Body of pancreas (tissue), 4 donors: Measurements from ENCODE around the gene GCC2. TPM values are rescaled to one million over a fixed set of nuclear protein-coding genes. Genes with fewer than 3 reads are reported as not detected.

Source experiments
- ATAC-seq: fragments of 150-250 bp; one replicate; pipeline ENCODE4 v1.9.1; 2016
- DNase-seq, 4 donors: peaks; one replicate each; pipeline ENCODE4 v3.0.0-alpha.2; 2019
- H3K27ac ChIP-seq, 4 donors: fragments of 200-600 bp; sonication (generic); 1 replicate in 3 of 4; 2 replicates in 1 of 4; pipeline versions ENCODE4 v1.5.1 to v1.6.1; 2016 to 2019; ENCODE audit warnings: mild to moderate bottlenecking in 1 of 4, mixed read lengths in 1 of 4, moderate library complexity in 1 of 4
- H3K27me3 ChIP-seq, 2 donors: fragments of 200-600 bp; sonication (generic); one replicate each; pipeline ENCODE4 v1.6.0; 2016; ENCODE audit warnings: mild to moderate bottlenecking in 1 of 2
- H3K36me3 ChIP-seq, 2 donors: fragments of 200-600 bp; sonication (generic); replicated peaks in 1 of 2; 2 replicates each; pipeline ENCODE4 v1.5.1; 2016; ENCODE audit warnings: low read depth in 2 of 2; ENCODE audit not compliant: insufficient read depth in 1 of 2
- H3K4me1 ChIP-seq: fragments of 200-600 bp; sonication (generic); one replicate; pipeline ENCODE4 v1.6.0; 2016
- H3K4me3 ChIP-seq, 2 donors: fragments of 200-600 bp; sonication (generic); 1 replicate in 1 of 2; 2 replicates in 1 of 2; pipeline ENCODE4 v1.5.1; 2016 to 2019
- H3K9me3 ChIP-seq, 3 donors: fragments of 200-600 bp; sonication (generic); 1 replicate in 2 of 3; 2 replicates in 1 of 3; pipeline ENCODE4 v1.5.1; 2016
- POLR2A ChIP-seq, 3 donors: fragments of 450-650 bp; IDR thresholded peaks; one replicate each; pipeline ENCODE4 v1.6.1; 2016; ENCODE audit warnings: antibody characterized with exemption in 3 of 3, mild to moderate bottlenecking in 2 of 3
- WGBS, 2 donors: methylation state at CpG; one replicate each; pipeline ENCODE4 v1.1.5; 2017; 5-methylcytosine and 5-hydroxymethylcytosine counted together
- intact Hi-C: fragments of 100-400 bp; cut with DNase I; formaldehyde crosslinking; loops from one replicate; pipeline ENCODE4 v1.15.1; 2023
- total RNA-seq, 2 donors: library from RNA; depleted of rRNA; stranded (reverse); fragments of >200 nt; gene quantifications; one replicate each; pipeline ENCODE4 v1.1.0, GENCODE V29; 2016
- TF ChIP-seq, protein P1 (sequence below), 7 experiments: fragments of 450-650 bp in 4 of 7; fragments of 200-600 bp in 3 of 7; sonication (generic) in 3 of 7; IDR thresholded peaks; one replicate each; pipeline ENCODE4 v1.5.1; 2016 to 2019; ENCODE audit warnings: antibody characterized with exemption in 7 of 7

GCC2 gene
- total RNA-seq, 2 donors from 2014 or later: 29.6 to 75.5 TPM

DNA sequence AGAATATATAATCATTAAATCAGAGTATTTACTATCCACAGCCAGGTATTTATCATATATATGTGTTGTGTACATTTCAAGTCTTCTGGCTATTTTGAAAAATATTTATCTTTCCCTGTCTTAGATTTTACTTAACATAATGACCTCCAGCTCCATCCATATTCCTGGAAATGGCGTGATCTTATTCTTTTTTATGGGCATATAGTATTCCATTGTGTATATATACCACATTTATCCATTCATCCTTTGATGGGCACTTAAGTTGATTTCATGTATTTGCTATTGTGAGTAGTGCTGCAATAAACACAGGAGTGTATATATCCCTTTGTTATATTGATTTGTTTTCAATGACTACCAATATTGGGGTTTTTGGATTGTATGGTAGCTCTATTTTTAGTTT is 6.6 kb downstream of the GCC2 start:
- H3K27ac ChIP-seq: no peak overlapping the region
- WGBS, 2 donors: 100% methylated on average over 1 of the region's 1 CpG
- no peak for ATAC-seq
- H3K27me3 ChIP-seq: no peaks in the 10 kb centered on the region
- DNase-seq: no peak
- peaks cover 3 to 23% of the 10 kb centered on the region in 2 donors for H3K36me3 ChIP-seq
- intact Hi-C loops: no loop called here
- H3K4me1 ChIP-seq: no peaks in the 10 kb centered on the region
- no peaks in the 10 kb centered on the region for H3K9me3 ChIP-seq
- no peak for TF ChIP-seq POLR2A (IDR thresholded peaks at IDR 0.05)
- no peak overlapping the region for H3K4me3 ChIP-seq

DNA sequence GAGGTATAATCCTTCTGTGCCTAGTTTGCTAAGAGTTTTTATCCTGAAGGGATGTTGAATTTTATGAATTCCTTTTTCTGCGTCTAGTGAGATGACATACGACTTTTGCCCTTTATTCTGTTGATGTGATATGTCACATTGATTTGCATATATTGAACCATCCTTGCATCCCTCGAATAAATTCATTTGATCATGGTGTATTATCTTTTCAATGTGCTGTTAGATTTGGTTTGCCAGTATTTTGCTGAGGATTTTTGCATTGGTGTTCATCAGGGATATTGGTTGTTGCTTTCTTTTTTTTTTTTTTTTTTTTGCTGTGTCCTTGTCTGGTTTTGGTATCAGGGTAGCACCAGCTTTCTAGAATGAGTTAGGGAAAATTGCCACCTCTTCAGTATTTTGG is 9.1 kb downstream of the GCC2 start:
- no peaks in the 10 kb centered on the region for H3K27me3 ChIP-seq
- ATAC-seq: no peak
- intact Hi-C loops: no loop called here
- TF ChIP-seq, protein P1, sequence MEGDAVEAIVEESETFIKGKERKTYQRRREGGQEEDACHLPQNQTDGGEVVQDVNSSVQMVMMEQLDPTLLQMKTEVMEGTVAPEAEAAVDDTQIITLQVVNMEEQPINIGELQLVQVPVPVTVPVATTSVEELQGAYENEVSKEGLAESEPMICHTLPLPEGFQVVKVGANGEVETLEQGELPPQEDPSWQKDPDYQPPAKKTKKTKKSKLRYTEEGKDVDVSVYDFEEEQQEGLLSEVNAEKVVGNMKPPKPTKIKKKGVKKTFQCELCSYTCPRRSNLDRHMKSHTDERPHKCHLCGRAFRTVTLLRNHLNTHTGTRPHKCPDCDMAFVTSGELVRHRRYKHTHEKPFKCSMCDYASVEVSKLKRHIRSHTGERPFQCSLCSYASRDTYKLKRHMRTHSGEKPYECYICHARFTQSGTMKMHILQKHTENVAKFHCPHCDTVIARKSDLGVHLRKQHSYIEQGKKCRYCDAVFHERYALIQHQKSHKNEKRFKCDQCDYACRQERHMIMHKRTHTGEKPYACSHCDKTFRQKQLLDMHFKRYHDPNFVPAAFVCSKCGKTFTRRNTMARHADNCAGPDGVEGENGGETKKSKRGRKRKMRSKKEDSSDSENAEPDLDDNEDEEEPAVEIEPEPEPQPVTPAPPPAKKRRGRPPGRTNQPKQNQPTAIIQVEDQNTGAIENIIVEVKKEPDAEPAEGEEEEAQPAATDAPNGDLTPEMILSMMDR (IDR thresholded peaks at IDR 0.05): no peak
- no peak for TF ChIP-seq POLR2A (IDR thresholded peaks at IDR 0.05)
- H3K4me1 ChIP-seq: no peaks in the 10 kb centered on the region
- WGBS, 2 donors: 94 to 100% methylated on average over 3 of the region's 3 CpGs
- no peak overlapping the region for H3K27ac ChIP-seq
- no peak overlapping the region for H3K4me3 ChIP-seq
- H3K36me3 ChIP-seq: peaks cover 3 to 17% of the 10 kb centered on the region in 2 donors
- H3K9me3 ChIP-seq: no peaks in the 10 kb centered on the region
- DNase-seq: no peak

DNA sequence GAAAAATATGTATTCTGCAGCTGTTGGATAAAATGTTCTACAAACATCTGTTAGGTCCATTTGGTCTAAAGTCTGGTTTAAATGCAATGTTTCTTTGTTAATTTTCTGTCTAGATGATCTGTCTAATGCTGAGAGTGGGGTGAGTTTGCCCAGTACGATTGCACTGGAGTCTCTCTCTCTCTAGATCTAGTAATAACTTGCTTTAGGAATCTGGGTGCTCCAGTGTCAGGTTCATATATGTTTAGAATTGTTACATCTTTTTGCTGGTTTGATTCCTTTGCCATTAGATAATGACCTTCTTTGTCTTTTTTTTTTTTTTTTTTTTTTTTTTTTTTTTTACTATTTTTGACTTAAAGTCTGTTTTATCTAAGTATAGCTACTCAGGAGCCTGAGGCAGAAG is 10.4 kb downstream of the GCC2 start:
- H3K9me3 ChIP-seq: no peaks in the 10 kb centered on the region
- H3K27me3 ChIP-seq: no peaks in the 10 kb centered on the region
- no peak overlapping the region for H3K4me3 ChIP-seq
- TF ChIP-seq, protein P1 (IDR thresholded peaks at IDR 0.05): no peak
- intact Hi-C loops: no loop called here
- H3K36me3 ChIP-seq: peaks cover 3 to 13% of the 10 kb centered on the region in 2 donors
- no peaks in the 10 kb centered on the region for H3K4me1 ChIP-seq
- DNase-seq (no peak), ATAC-seq (no peak)
- WGBS, 2 donors: 88 to 91% methylated on average over 1 of the region's 1 CpG
- no peak overlapping the region for H3K27ac ChIP-seq

DNA sequence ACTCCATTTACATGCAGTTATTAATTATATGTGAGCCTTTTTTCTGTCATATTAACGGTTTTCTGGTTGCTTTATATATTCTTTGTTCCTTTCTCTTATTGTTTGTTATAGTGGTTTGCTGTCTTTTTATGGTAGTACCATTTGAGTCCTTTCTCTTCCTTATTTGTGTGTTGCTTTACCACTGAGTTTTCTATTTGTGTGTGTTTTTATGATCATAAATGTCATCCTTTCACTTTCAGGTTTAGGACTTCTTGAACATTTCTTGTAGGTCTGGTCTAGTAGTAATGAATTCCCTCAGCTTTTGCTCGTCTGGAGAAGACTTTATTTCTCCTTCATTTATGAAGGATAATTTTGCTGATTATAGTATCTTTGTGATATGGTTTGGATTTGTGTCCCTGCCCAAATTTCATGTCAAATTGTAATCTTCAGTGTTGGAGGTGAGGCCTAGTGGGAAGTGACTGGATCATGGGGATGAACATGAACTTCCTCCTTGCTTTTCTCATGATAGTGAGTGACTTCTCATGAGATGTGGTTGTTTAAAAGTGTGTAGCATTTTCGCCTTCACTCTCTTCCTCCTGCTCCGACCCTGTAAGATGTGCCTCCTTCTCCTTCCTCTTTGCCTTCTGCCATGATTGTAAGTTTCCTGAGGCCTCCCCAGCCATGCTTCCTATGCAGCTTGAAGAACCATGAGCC is 11.5 kb downstream of the GCC2 start:
- no peak overlapping the region for H3K4me3 ChIP-seq
- H3K27ac ChIP-seq: no peak overlapping the region
- no peak for DNase-seq
- WGBS, 2 donors: 67 to 71% methylated on average over 4 of the region's 4 CpGs
- H3K4me1 ChIP-seq: no peaks in the 10 kb centered on the region
- ATAC-seq: no peak
- no peaks in the 10 kb centered on the region for H3K27me3 ChIP-seq
- H3K9me3 ChIP-seq: no peaks in the 10 kb centered on the region
- intact Hi-C loops: no loop called here
- TF ChIP-seq, protein P1 (IDR thresholded peaks at IDR 0.05): no peak
- TF ChIP-seq POLR2A (IDR thresholded peaks at IDR 0.05): no peak
- peaks cover 3 to 4% of the 10 kb centered on the region in 2 donors for H3K36me3 ChIP-seq

DNA sequence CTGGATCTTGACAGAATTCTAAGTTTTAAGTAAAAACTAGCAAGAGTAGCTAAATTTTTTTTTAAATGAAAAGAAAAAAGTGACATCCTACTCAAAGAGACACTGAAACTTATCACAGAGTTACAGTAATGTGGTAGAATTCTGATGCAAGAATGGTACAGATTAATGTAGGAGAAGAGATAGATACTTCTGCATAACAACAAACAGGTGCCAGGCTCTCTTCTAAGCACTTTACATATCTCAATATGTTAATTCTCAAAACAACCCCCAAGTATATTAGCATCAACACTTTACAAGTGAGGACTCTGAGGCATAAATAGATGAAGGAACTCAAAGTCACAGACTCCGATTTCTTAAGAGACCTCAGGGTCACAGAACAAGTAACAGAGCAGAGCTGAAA is 28.1 kb downstream of the GCC2 start:
- no peaks in the 10 kb centered on the region for H3K9me3 ChIP-seq
- TF ChIP-seq, protein P1 (IDR thresholded peaks at IDR 0.05): no peak
- TF ChIP-seq POLR2A (IDR thresholded peaks at IDR 0.05): no peak
- no peaks in the 10 kb centered on the region for H3K4me1 ChIP-seq
- no peak for ATAC-seq
- no peaks in the 10 kb centered on the region for H3K27me3 ChIP-seq
- no peak for DNase-seq
- WGBS, 2 donors: 81 to 90% methylated on average over 1 of the region's 1 CpG
- no peak overlapping the region for H3K27ac ChIP-seq
- no peak overlapping the region for H3K4me3 ChIP-seq
- intact Hi-C loops: no loop called here
- peaks cover 0 to 16% of the 10 kb centered on the region in 2 donors for H3K36me3 ChIP-seq
